CD4-positive, alpha-beta T cell (primary cell): ENCODE measurements around the gene MTMR2. TPM values are rescaled to one million over a fixed set of nuclear protein-coding genes. Genes with fewer than 3 reads are reported as not detected.

Source experiments
- ATAC-seq: fragments of 200-7000 bp; cut with Tn5 transposase; one replicate; pipeline ENCODE4 v1.10.0; 2022; ENCODE audit warnings: mild to moderate bottlenecking; ENCODE audit not compliant: poor library complexity
- CTCF ChIA-PET: fragments of 350-600 bp; sonication (Branson Sonifier 250); formaldehyde crosslinking; loops from one replicate; lab custom pipeline; 2021; ENCODE audit warnings: antibody characterized with exemption, inconsistent platforms; lab: Charles Lee
- POLR2A ChIA-PET: fragments of 350-600 bp; sonication (Branson Sonifier 250); formaldehyde crosslinking; loops from one replicate; lab custom pipeline; 2021; ENCODE audit warnings: antibody characterized with exemption, inconsistent platforms; lab: Charles Lee
- DNase-seq, 14 experiments: peaks; one replicate each; pipeline ENCODE4 v3.0.0-alpha.2; 2013 to 2020; ENCODE audit warnings: mixed read lengths in 2 of 14
- H3K27ac ChIP-seq, 2 donors: one replicate each; pipeline versions ENCODE4 v1.5.1 to v1.7.0; 2013; ENCODE audit warnings: low read length in 2 of 2, low read depth in 1 of 2, mild to moderate bottlenecking in 1 of 2
- H3K27me3 ChIP-seq, 2 experiments: 1 replicate in 1 of 2; 2 replicates in 1 of 2; pipeline versions ENCODE4 v1.6.1 to v1.7.0; 2013; ENCODE audit warnings: low read length in 2 of 2, control low read depth in 1 of 2, mild to moderate bottlenecking in 1 of 2, moderate library complexity in 1 of 2; ENCODE audit not compliant: insufficient read depth in 2 of 2, control insufficient read depth in 1 of 2
- H3K36me3 ChIP-seq: one replicate; pipeline ENCODE4 v1.6.1; 2013; ENCODE audit warnings: low read length, control low read depth; ENCODE audit not compliant: insufficient read depth
- H3K4me1 ChIP-seq: one replicate; pipeline ENCODE4 v1.6.1; 2013; ENCODE audit warnings: low read length, control low read depth; ENCODE audit not compliant: insufficient read depth
- H3K4me3 ChIP-seq: one replicate; pipeline ENCODE4 v1.5.1; 2013; ENCODE audit warnings: mild to moderate bottlenecking, low read length, moderate library complexity
- H3K9me3 ChIP-seq, 2 experiments: 1 replicate in 1 of 2; 2 replicates in 1 of 2; pipeline versions ENCODE4 v1.6.1 to v1.7.0; 2013; ENCODE audit warnings: low read length in 2 of 2, mild to moderate bottlenecking in 2 of 2, control low read depth in 1 of 2, moderate library complexity in 1 of 2; ENCODE audit not compliant: control insufficient read depth in 1 of 2, insufficient read depth in 1 of 2
- H3K27ac Mint-ChIP-seq: one replicate; pipeline ENCODE4 v1.8.0; 2020; ENCODE audit warnings: mixed read lengths
- H3K27me3 Mint-ChIP-seq: one replicate; pipeline ENCODE4 v1.8.0; 2021; ENCODE audit warnings: mixed read lengths
- H3K36me3 Mint-ChIP-seq: one replicate; pipeline ENCODE4 v1.8.0; 2021; ENCODE audit warnings: low read depth, mixed read lengths
- H3K4me1 Mint-ChIP-seq: one replicate; pipeline ENCODE4 v1.8.0; 2021; ENCODE audit warnings: low read depth, mixed read lengths
- H3K4me3 Mint-ChIP-seq: one replicate; pipeline ENCODE4 v1.8.0; 2020; ENCODE audit warnings: mild to moderate bottlenecking, mixed read lengths
- H3K9me3 Mint-ChIP-seq: one replicate; pipeline ENCODE4 v1.8.0; 2020; ENCODE audit warnings: mixed read lengths
- intact Hi-C, 2 experiments: fragments of 100-400 bp; cut with DNase I in 1 of 2; cut with micrococcal nuclease in 1 of 2; formaldehyde crosslinking; loops; one replicate each; pipeline versions ENCODE4 v1.15.1 to v1.9.0; 2023 to 2025; cut with DNase I, micrococcal nuclease
- total RNA-seq, 174 experiments: library from RNA in 2 of 174; stranded (reverse) in 2 of 174; gene quantifications; one replicate each; pipeline ENCODE4 v1.2.3 and lab custom pipeline; 2021 to 2026
- TF ChIP-seq, protein P1 (sequence below): fragments of 200-600 bp; IDR thresholded peaks from one replicate; pipeline ENCODE4 v1.8.0; 2022; ENCODE audit warnings: antibody characterized with exemption, mild to moderate bottlenecking

MTMR2 gene
- total RNA-seq, 2 experiments from 2014 or later: 6.6 to 6.9 TPM

DNA sequence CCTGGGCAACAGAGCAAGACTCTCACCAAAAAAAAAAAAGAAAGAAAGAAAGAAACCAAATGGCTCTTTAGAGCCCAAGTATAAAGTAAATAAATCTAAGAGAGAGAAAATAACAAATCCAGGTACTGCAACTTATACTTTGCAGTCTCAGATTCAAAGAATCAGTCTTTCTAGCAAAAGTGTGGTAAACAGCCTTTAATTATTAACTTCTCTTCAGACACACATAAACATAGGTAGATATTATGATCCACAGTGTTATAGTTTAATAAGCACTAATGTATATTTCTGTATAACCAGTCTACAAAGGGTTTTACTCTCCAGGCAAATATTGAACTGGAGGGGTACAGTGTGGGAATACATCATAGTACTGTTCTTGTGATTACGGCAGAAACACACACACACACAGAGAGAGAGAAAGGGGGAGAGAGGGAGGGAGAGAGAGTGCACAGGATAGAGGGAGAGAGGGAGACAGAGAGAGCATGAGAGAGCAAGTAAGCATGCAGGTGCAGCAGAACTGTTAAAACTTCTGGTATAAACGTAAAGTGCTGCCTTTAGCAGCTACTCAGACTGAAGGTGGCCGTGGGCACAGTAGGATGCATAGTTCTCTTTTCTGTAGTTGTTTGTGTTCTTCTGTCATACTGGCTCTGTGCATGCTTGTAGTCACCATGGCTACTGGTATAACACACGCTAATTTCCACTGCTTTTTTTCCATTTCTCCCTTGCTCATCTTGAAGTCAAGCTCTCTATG lies 32.3 kb downstream of the MTMR2 start:
- ChIA-PET CTCF (no interaction called here), POLR2A (no interaction called here)
- no peak overlapping the region for H3K27ac Mint-ChIP-seq
- TF ChIP-seq, protein P1, sequence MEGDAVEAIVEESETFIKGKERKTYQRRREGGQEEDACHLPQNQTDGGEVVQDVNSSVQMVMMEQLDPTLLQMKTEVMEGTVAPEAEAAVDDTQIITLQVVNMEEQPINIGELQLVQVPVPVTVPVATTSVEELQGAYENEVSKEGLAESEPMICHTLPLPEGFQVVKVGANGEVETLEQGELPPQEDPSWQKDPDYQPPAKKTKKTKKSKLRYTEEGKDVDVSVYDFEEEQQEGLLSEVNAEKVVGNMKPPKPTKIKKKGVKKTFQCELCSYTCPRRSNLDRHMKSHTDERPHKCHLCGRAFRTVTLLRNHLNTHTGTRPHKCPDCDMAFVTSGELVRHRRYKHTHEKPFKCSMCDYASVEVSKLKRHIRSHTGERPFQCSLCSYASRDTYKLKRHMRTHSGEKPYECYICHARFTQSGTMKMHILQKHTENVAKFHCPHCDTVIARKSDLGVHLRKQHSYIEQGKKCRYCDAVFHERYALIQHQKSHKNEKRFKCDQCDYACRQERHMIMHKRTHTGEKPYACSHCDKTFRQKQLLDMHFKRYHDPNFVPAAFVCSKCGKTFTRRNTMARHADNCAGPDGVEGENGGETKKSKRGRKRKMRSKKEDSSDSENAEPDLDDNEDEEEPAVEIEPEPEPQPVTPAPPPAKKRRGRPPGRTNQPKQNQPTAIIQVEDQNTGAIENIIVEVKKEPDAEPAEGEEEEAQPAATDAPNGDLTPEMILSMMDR: no peak
- ATAC-seq (no peak), DNase-seq (no peak)
- intact Hi-C loops: no loop called here
- no peaks in the 10 kb centered on the region for H3K27me3 ChIP-seq
- H3K36me3 ChIP-seq: no peaks in the 10 kb centered on the region
- H3K4me3 Mint-ChIP-seq: no peak overlapping the region
- H3K4me1 Mint-ChIP-seq: peaks cover 4% of the 10 kb centered on the region
- no peak overlapping the region for H3K4me3 ChIP-seq
- no peaks in the 10 kb centered on the region for H3K27me3 Mint-ChIP-seq
- H3K4me1 ChIP-seq: no peaks in the 10 kb centered on the region
- H3K9me3 Mint-ChIP-seq: no peaks in the 10 kb centered on the region
- H3K36me3 Mint-ChIP-seq: peaks cover 13% of the 10 kb centered on the region
- no peak overlapping the region for H3K27ac ChIP-seq
- no peaks in the 10 kb centered on the region for H3K9me3 ChIP-seq

DNA sequence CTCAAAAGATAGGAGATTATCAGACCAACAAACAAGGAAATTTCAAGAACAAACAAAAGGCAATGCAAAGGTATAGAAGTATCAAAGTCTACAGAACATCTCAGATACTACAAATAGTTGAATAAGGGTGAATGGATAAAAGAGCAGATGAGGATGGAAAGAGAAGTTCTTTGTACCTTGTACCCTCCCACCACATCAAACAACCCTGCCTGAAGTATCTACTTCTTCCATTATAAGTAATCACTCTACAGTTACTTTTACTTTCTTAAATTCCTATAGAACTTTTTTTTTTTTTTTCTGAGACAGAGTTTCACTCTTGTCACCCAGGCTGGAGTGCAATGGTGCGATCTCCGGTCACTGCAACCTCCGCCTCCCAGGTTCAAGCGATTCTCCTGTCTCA lies 35.1 kb downstream of the MTMR2 start:
- H3K27me3 ChIP-seq: no peaks in the 10 kb centered on the region
- H3K4me1 Mint-ChIP-seq: peaks cover 4% of the 10 kb centered on the region
- no peaks in the 10 kb centered on the region for H3K4me1 ChIP-seq
- H3K36me3 Mint-ChIP-seq: peaks cover 24% of the 10 kb centered on the region
- ChIA-PET CTCF (no interaction called here), POLR2A (no interaction called here)
- no peak overlapping the region for H3K27ac ChIP-seq
- no peak overlapping the region for H3K4me3 ChIP-seq
- H3K27me3 Mint-ChIP-seq: no peaks in the 10 kb centered on the region
- ATAC-seq: no peak
- no peaks in the 10 kb centered on the region for H3K9me3 ChIP-seq
- H3K9me3 Mint-ChIP-seq: no peaks in the 10 kb centered on the region
- TF ChIP-seq, protein P1: no peak
- no peak for DNase-seq
- H3K27ac Mint-ChIP-seq: no peak overlapping the region
- no peak overlapping the region for H3K4me3 Mint-ChIP-seq
- no peaks in the 10 kb centered on the region for H3K36me3 ChIP-seq
- intact Hi-C loops: no loop called here

DNA sequence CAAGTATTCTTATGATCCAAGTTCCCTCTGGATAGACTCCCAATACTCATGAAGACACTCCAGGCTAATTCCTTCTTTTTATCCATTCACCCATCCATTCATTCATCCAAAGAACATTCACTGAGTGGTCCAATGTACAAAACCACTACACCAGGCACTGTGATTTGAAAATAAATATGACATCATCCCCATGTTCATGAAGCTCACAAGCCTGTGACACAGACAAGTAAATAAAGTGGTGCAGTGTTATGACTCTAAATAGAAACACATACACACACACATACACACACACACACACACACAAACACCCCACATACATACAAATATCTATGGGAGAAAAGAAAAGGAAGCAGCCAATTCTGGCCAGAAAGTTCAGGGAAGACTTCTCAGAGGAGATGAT lies 35.5 kb downstream of the MTMR2 start:
- Mint-ChIP-seq H3K36me3 (peaks cover 24% of the 10 kb centered on the region), H3K27me3 (no peaks in the 10 kb centered on the region), H3K4me3 (no peak overlapping the region), H3K9me3 (no peaks in the 10 kb centered on the region), H3K4me1 (peaks cover 4% of the 10 kb centered on the region), H3K27ac (no peak overlapping the region)
- intact Hi-C loops: no loop called here
- CTCF ChIA-PET: no interaction called here
- no peak for ATAC-seq
- DNase-seq: no peak
- TF ChIP-seq, protein P1: no peak
- no peaks in the 10 kb centered on the region for H3K27me3 ChIP-seq
- H3K9me3 ChIP-seq: no peaks in the 10 kb centered on the region
- H3K4me1 ChIP-seq: no peaks in the 10 kb centered on the region
- POLR2A ChIA-PET: no interaction called here
- H3K36me3 ChIP-seq: no peaks in the 10 kb centered on the region
- H3K4me3 ChIP-seq: no peak overlapping the region
- H3K27ac ChIP-seq: no peak overlapping the region
